ENCODE measurements around the gene SDK1.

Gene SDK1

DNA sequence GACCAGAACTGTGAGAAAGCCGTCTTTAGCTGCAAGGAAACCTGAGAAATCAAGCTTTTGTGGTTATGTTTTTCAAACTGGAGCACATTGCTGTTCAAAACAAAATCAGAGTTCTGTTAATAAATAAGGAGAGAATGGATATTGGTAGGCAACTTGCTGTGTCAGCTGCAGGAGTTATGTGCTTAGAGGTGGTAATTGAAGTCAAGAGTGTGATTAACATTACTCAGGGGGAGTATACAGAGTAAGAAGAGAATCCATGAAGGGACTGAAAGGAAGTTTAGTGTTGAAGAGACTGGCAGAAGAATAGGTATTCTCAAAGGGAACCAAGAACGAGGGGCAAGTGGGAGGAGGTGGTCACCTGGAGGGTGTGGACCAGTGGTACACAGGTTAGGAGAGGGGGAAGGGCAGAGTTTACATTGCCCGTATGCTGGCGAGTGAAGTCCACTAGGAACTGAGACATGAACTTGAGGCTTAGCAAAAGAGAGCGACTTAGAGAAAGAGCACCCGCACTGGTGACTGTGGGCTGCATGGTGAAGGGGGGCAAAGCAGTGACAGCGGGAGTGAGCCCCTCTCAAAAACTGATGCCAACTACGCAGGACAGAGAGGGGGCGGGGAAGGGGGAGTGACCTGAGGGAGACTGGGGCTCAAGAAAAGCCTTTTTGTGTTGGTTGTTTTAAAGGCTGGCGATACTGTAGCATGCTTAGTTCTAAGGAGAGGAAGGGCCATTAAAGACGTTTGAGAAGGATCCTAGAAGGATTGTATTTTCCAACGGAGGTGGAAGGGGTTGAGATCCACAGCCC is 80.0 kb downstream of the SDK1 start:
- TF ChIP-seq, protein P1, sequence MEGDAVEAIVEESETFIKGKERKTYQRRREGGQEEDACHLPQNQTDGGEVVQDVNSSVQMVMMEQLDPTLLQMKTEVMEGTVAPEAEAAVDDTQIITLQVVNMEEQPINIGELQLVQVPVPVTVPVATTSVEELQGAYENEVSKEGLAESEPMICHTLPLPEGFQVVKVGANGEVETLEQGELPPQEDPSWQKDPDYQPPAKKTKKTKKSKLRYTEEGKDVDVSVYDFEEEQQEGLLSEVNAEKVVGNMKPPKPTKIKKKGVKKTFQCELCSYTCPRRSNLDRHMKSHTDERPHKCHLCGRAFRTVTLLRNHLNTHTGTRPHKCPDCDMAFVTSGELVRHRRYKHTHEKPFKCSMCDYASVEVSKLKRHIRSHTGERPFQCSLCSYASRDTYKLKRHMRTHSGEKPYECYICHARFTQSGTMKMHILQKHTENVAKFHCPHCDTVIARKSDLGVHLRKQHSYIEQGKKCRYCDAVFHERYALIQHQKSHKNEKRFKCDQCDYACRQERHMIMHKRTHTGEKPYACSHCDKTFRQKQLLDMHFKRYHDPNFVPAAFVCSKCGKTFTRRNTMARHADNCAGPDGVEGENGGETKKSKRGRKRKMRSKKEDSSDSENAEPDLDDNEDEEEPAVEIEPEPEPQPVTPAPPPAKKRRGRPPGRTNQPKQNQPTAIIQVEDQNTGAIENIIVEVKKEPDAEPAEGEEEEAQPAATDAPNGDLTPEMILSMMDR (conservative IDR thresholded peaks at IDR 0.05) = no peak
- no peak for TF ChIP-seq ZFX (IDR thresholded peaks at IDR 0.05)
- H3K27ac ChIP-seq = no peak overlapping the region

DNA sequence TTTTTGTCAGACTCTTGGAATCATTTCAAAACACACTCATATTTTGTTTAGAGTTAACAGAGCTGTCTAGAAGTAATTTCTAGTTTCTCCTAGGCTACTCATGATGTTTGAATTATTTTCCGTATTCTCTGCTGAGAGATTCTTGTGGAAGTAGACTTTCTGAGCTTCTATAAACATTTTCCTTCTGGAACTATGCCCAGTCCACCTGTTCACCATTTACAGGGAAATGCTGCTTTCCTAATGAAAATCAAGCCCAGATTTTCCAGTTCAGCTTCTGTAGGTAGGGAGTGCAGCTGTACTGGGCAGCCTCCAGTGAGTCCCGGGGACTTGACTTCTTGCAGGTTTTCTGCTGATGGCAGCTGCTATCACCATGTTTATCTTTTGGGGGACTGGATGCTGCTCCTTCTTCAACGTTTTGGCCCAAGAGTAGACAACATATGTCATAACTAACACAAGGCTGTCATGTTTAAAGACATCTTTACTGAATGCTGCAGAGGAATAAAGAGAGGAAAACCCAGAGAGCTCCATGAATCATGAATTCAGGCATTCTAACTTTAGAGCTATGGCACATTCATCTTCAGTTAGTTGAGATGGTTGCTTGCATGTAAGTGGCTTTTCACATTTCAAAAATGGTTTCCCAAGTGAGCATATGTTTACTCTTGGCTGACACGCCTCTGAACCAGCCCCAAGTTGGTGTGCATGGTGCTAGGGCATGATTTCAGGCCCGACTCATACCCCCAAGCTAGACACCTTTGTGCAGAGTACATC is 85.6 kb downstream of the SDK1 start:
- no peak for TF ChIP-seq ZFX (IDR thresholded peaks at IDR 0.05)
- TF ChIP-seq, protein P1 (conservative IDR thresholded peaks at IDR 0.05) = no peak
- H3K27ac ChIP-seq = no peak overlapping the region

DNA sequence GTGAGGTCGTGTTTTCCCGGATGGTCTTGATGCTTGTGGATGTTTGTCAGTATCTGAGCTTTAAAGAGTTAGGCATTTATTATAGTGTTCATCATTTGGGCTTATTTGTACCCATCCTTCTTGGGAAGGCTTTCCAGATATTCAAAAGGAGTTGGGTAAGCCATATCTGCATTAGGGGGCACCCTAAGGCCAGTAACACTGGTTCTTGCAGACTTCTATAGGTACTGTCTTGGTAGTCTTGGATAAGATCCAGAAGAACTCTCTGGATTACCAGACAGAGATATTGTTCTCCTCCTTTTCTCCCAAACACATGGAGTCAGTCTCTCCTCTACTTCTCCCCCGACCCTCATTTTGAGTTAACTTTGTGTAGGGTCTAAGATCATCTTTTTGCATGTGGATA is 92.8 kb downstream of the SDK1 start:
- no peak overlapping the region for H3K27ac ChIP-seq
- TF ChIP-seq, protein P1 (conservative IDR thresholded peaks at IDR 0.05) = no peak
- TF ChIP-seq ZFX (IDR thresholded peaks at IDR 0.05) = no peak

DNA sequence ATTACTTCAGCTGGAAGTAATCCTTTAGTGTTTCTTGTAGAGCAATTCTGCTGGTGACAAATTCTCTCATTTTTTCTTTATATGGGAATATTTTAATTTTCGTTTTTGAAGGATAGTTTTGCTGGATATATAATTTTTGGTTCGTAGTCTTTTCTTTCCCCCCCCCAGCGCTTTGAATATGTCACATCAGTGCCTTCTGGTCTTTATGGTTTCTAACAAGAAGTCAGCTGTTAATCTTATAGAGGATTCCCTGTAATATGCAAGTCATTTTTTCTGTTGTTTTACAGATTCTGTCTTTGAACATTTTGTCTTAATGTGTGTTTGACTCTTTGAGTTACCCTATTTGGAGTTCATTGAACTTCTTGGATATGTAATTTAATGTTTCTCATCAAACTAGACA is 96.3 kb downstream of the SDK1 start:
- H3K27ac ChIP-seq = no peak overlapping the region
- no peak for TF ChIP-seq ZFX (IDR thresholded peaks at IDR 0.05)
- TF ChIP-seq, protein P1 (conservative IDR thresholded peaks at IDR 0.05) = no peak

DNA sequence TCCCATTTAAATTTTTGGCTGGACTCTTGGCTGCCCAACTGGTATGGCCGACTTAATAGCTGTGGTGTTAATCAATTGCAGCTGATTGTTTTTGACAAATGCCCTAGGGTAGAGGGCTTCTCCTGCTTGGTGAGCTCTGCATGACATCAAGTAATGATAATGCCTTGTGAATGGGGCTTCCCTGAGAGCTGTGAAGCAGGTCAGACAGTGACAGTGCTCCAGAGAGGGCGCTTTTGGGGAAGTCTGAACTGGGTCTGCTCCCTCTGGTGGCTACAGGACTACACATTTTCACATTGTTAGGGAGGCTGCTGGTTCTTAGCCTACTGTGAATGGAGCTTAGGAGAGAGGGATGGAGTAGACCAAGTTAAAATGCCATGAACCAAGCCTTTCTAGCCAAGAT is 98.8 kb downstream of the SDK1 start:
- TF ChIP-seq, protein P1 (conservative IDR thresholded peaks at IDR 0.05) = peak; percentile 58
- no peak for TF ChIP-seq ZFX (IDR thresholded peaks at IDR 0.05)
- no peak overlapping the region for H3K27ac ChIP-seq

DNA sequence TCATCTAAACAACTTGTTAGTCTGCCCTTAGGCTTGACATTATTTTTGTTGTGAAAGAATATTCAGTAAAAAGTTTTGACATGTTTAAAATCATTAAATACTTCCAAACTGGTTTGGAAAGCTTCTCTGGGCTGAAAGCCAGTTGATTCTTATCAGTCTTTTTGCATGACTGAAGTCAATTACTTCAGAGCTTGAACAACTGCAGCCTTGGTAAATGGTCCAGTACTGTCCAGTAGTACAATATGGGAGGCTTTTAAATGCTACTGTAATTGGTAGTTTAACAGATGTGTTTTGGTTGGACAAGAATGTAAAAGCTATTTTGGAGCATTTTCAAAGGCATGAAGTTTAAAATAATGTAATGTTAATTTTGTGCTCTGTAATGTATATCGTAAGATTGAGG is 103.4 kb downstream of the SDK1 start:
- no peak overlapping the region for H3K27ac ChIP-seq
- no peak for TF ChIP-seq ZFX (IDR thresholded peaks at IDR 0.05)
- TF ChIP-seq, protein P1 (conservative IDR thresholded peaks at IDR 0.05) = no peak
